Mucosa of gallbladder (tissue), 1 donor: ENCODE results near the gene TSPAN9. TPM values are rescaled to one million over a fixed set of nuclear protein-coding genes. Genes with fewer than 3 reads are reported as not detected.

Source experiments
- DNase-seq: peaks from one replicate; pipeline ENCODE4 v3.0.0-alpha.2; 2020; ENCODE audit warnings: low spot score
- total RNA-seq: library from RNA; stranded (reverse); gene quantifications from one replicate; pipeline ENCODE4 v1.2.1, GENCODE V29; 2021
- donor health status: DM: no; HTN: no; CAD: no.

TSPAN9 gene
- total RNA-seq, 1 donor from 2014 or later, result 38.7 TPM

GRCh38 chr12:3225154-3225795 is 148.1 kb downstream of the TSPAN9 start:
- no peak for DNase-seq

- no peak for DNase-seq
Observed at GRCh38 chr12:3225796-3226180, 148.6 kb downstream of the TSPAN9 start.

- DNase-seq, result no peak
Observed at GRCh38 chr12:3226264-3226663, 149.1 kb downstream of the TSPAN9 start.

GRCh38 chr12:3227076-3227975 is 150.1 kb downstream of the TSPAN9 start:
- no peak for DNase-seq

GRCh38 chr12:3228552-3228951 is 151.4 kb downstream of the TSPAN9 start:
- no peak for DNase-seq

GRCh38 chr12:3229577-3229976 is 152.4 kb downstream of the TSPAN9 start:
- DNase-seq, result no peak

- DNase-seq, result no peak
Observed at GRCh38 chr12:3230758-3231375, 153.7 kb downstream of the TSPAN9 start.

GRCh38 chr12:3231399-3231876 is 154.3 kb downstream of the TSPAN9 start:
- DNase-seq, result no peak

GRCh38 chr12:3233797-3234196 is 156.6 kb downstream of the TSPAN9 start:
- DNase-seq, result no peak

GRCh38 chr12:3236345-3237187 is 159.4 kb downstream of the TSPAN9 start:
- DNase-seq, result peak; percentile 34

- no peak for DNase-seq
Observed at GRCh38 chr12:3238196-3238595, 161.0 kb downstream of the TSPAN9 start.

- no peak for DNase-seq
Observed at GRCh38 chr12:3241621-3242020, 164.4 kb downstream of the TSPAN9 start.

GRCh38 chr12:3242199-3242863 is 165.2 kb downstream of the TSPAN9 start:
- DNase-seq, result peak; percentile 16

- no peak for DNase-seq
Observed at GRCh38 chr12:3243376-3244084, 166.4 kb downstream of the TSPAN9 start.

GRCh38 chr12:3244219-3244750 is 167.1 kb downstream of the TSPAN9 start:
- no peak for DNase-seq

GRCh38 chr12:3246253-3246652 is 169.1 kb downstream of the TSPAN9 start:
- DNase-seq, result no peak

- no peak for DNase-seq
Observed at GRCh38 chr12:3247077-3247476, 169.9 kb downstream of the TSPAN9 start.

- DNase-seq, result no peak
Observed at GRCh38 chr12:3247629-3248161, 170.5 kb downstream of the TSPAN9 start.

- no peak for DNase-seq
Observed at GRCh38 chr12:3249081-3249800, 172.1 kb downstream of the TSPAN9 start.
